PC-9 (cell line): ENCODE data around the gene ESPN. TPM values are rescaled to one million over a fixed set of nuclear protein-coding genes. Genes with fewer than 3 reads are reported as not detected.

Source experiments
- BruUV-seq: library from RNA; stranded (reverse); fragments of 400-500 nt; replicated peaks from 2 replicates; lab custom pipeline; 2021; lab: Mats Ljungman, UMichigan
- CTCF ChIA-PET: fragments of 300-600 bp; sonication (Branson Sonifier 250); formaldehyde crosslinking; loops from one replicate; lab custom pipeline; 2022; ENCODE audit warnings: antibody characterized with exemption; lab: Charles Lee
- POLR2A ChIA-PET: fragments of 300-600 bp; sonication (Branson Sonifier 250); formaldehyde crosslinking; loops from one replicate; lab custom pipeline; 2022; ENCODE audit warnings: antibody characterized with exemption; ENCODE audit not compliant: unreplicated experiment; lab: Charles Lee
- DNase-seq, 2 experiments: peaks; one replicate each; pipeline versions ENCODE4 v3.0.0 to v3.0.0-alpha.2; 2015 to 2022; ENCODE audit warnings: mixed read lengths in 1 of 2
- H2AFZ ChIP-seq: fragments of 200-600 bp; sonication (generic); 2 replicates; pipeline ENCODE4 v1.8.1; 2017; ENCODE audit warnings: antibody characterized with exemption
- H3F3A ChIP-seq: fragments of 200-600 bp; sonication (generic); 2 replicates; pipeline ENCODE4 v1.8.1; 2017; ENCODE audit warnings: antibody characterized with exemption, mild to moderate bottlenecking, low read depth; ENCODE audit not compliant: insufficient read depth
- H3K27ac ChIP-seq: fragments of 200-600 bp; sonication (generic); 2 replicates; pipeline ENCODE4 v1.6.1; 2016; ENCODE audit warnings: mixed run types
- H3K27me3 ChIP-seq: fragments of 200-600 bp; sonication (generic); 2 replicates; pipeline ENCODE4 v1.6.1; 2016; ENCODE audit warnings: low read depth, mixed run types; ENCODE audit not compliant: insufficient read depth
- H3K36me3 ChIP-seq: fragments of 200-600 bp; sonication (generic); 2 replicates; pipeline ENCODE4 v1.6.1; 2016; ENCODE audit warnings: low read depth, mixed run types
- H3K4me1 ChIP-seq: fragments of 200-600 bp; sonication (generic); replicated peaks from 2 replicates; pipeline ENCODE4 v1.6.1; 2016; ENCODE audit warnings: mixed run types; ENCODE audit not compliant: insufficient read depth
- H3K4me2 ChIP-seq: fragments of 200-600 bp; sonication (generic); 2 replicates; pipeline ENCODE4 v1.6.1; 2017; ENCODE audit warnings: mixed run types
- H3K4me3 ChIP-seq: fragments of 200-600 bp; sonication (generic); 2 replicates; pipeline ENCODE4 v1.6.1; 2016; ENCODE audit warnings: mixed run types
- H3K79me2 ChIP-seq: fragments of 200-600 bp; sonication (generic); 2 replicates; pipeline ENCODE4 v1.6.1; 2017; ENCODE audit warnings: low read depth, mixed run types
- H3K9me2 ChIP-seq: fragments of 200-600 bp; sonication (generic); 2 replicates; pipeline ENCODE4 v1.8.1; 2017; ENCODE audit warnings: mild to moderate bottlenecking; ENCODE audit not compliant: insufficient read depth
- H3K9me3 ChIP-seq: fragments of 200-600 bp; sonication (generic); 2 replicates; pipeline ENCODE4 v1.8.1; 2016; ENCODE audit warnings: low read depth; ENCODE audit not compliant: insufficient read depth
- H4K20me1 ChIP-seq: fragments of 200-600 bp; sonication (generic); 2 replicates; pipeline ENCODE4 v1.8.1; 2017; ENCODE audit not compliant: insufficient read depth
- CTCF ChIP-seq: fragments of 200-600 bp; sonication (generic); conservative IDR thresholded peaks from 2 replicates; pipeline ENCODE4 v1.6.1; 2017; ENCODE audit warnings: mixed run types, antibody characterized with exemption, mild to moderate bottlenecking, moderate library complexity
- EZH2 ChIP-seq: fragments of 200-600 bp; sonication (generic); IDR thresholded peaks from 2 replicates; pipeline ENCODE4 v1.8.0; 2017; ENCODE audit warnings: antibody characterized with exemption, low read depth
- intact Hi-C: fragments of 100-400 bp; cut with micrococcal nuclease; formaldehyde crosslinking; loops from one replicate; pipeline ENCODE4 v1.10.0; 2022; ENCODE audit not compliant: unreplicated experiment
- total RNA-seq: library from RNA; stranded (reverse); gene quantifications from 2 replicates; pipeline ENCODE4 v1.2.3, GENCODE V29; 2021

ESPN gene
- total RNA-seq, 1 experiment from 2014 or later = 18.6 TPM

GRCh38 chr1:6477039-6477820 is 52.7 kb downstream of the ESPN start:
- intact Hi-C loops = no loop called here
- Histone ChIP-seq H3K27ac (no peak overlapping the region), H3K9me3 (no peaks in the 10 kb centered on the region), H3K27me3 (no peaks in the 10 kb centered on the region), H3K79me2 (no peaks in the 10 kb centered on the region), H3K36me3 (no peaks in the 10 kb centered on the region), H3K4me1 (peaks cover 5% of the 10 kb centered on the region; the same call in 1 of the 2 replicates), H4K20me1 (no peaks in the 10 kb centered on the region), H3K4me3 (no peak overlapping the region), H3K4me2 (no peak overlapping the region), H3F3A (peaks cover 3% of the 10 kb centered on the region; the same call in 1 of the 2 replicates), H2AFZ (no peak overlapping the region), H3K9me2 (no peaks in the 10 kb centered on the region)
- no peak for DNase-seq
- ChIA-PET CTCF (interaction anchor here (0.6 to 0.7 kb wide), 2 partner anchors 11 to 26 kb away, joined by 3 to 7 read pairs; no protein-coding TSS in a partner anchor), POLR2A (no interaction called here)
- no TSS peak for BruUV-seq
- TF ChIP-seq CTCF (no peak), EZH2 (no peak)

- Histone ChIP-seq H3K27me3 (no peaks in the 10 kb centered on the region), H2AFZ (no peak overlapping the region), H3K9me2 (no peaks in the 10 kb centered on the region), H3K4me1 (no peaks in the 10 kb centered on the region), H3F3A (no peaks in the 10 kb centered on the region), H3K4me3 (no peak overlapping the region), H3K9me3 (no peaks in the 10 kb centered on the region), H3K79me2 (no peaks in the 10 kb centered on the region), H3K4me2 (no peak overlapping the region), H3K27ac (no peak overlapping the region), H3K36me3 (no peaks in the 10 kb centered on the region), H4K20me1 (no peaks in the 10 kb centered on the region)
- ChIA-PET CTCF (interaction anchor here (0.7 kb wide), 1 partner anchor 440 kb away, joined by 7 read pairs; no protein-coding TSS in a partner anchor), POLR2A (no interaction called here)
- intact Hi-C loops = no loop called here
- no TSS peak for BruUV-seq
- TF ChIP-seq EZH2 (no peak), CTCF (no peak)
- DNase-seq = no peak
These were observed 57.2 kb downstream of the ESPN start for GRCh38 chr1:6481820-6482219.

GRCh38 chr1:6483017-6483760 is 58.6 kb downstream of the ESPN start:
- ChIA-PET POLR2A (interaction anchor here (0.6 kb wide), 1 partner anchor 297 kb away, joined by 11 read pairs; no protein-coding TSS in a partner anchor), CTCF (interaction anchor here (0.7 kb wide), 1 partner anchor 266 kb away, joined by 3 read pairs; no protein-coding TSS in a partner anchor)
- no peak overlapping the region for H3K4me3 ChIP-seq
- H2AFZ ChIP-seq = no peak overlapping the region
- BruUV-seq = no TSS peak
- peak in 1 of 2 experiments; percentile 19 for DNase-seq
- no peaks in the 10 kb centered on the region for H3K9me3 ChIP-seq
- no peak for TF ChIP-seq CTCF
- TF ChIP-seq EZH2 = no peak
- no peak overlapping the region for H3K4me2 ChIP-seq
- H3K4me1 ChIP-seq = no peaks in the 10 kb centered on the region
- H3K36me3 ChIP-seq = no peaks in the 10 kb centered on the region
- H3K27me3 ChIP-seq = no peaks in the 10 kb centered on the region
- H4K20me1 ChIP-seq = no peaks in the 10 kb centered on the region
- no peaks in the 10 kb centered on the region for H3K9me2 ChIP-seq
- intact Hi-C loops = no loop called here
- no peaks in the 10 kb centered on the region for H3K79me2 ChIP-seq
- no peaks in the 10 kb centered on the region for H3F3A ChIP-seq
- no peak overlapping the region for H3K27ac ChIP-seq
